Activated gamma-delta T cell treated with Interleukin-2 at 50 U/mL for 16 hours (primary cell): ENCODE results near the gene VTN.

Experiments used
- DNase-seq: peaks from one replicate; pipeline ENCODE4 v3.0.0-alpha.2; 2020

The VTN gene, protein sequence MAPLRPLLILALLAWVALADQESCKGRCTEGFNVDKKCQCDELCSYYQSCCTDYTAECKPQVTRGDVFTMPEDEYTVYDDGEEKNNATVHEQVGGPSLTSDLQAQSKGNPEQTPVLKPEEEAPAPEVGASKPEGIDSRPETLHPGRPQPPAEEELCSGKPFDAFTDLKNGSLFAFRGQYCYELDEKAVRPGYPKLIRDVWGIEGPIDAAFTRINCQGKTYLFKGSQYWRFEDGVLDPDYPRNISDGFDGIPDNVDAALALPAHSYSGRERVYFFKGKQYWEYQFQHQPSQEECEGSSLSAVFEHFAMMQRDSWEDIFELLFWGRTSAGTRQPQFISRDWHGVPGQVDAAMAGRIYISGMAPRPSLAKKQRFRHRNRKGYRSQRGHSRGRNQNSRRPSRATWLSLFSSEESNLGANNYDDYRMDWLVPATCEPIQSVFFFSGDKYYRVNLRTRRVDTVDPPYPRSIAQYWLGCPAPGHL

DNA sequence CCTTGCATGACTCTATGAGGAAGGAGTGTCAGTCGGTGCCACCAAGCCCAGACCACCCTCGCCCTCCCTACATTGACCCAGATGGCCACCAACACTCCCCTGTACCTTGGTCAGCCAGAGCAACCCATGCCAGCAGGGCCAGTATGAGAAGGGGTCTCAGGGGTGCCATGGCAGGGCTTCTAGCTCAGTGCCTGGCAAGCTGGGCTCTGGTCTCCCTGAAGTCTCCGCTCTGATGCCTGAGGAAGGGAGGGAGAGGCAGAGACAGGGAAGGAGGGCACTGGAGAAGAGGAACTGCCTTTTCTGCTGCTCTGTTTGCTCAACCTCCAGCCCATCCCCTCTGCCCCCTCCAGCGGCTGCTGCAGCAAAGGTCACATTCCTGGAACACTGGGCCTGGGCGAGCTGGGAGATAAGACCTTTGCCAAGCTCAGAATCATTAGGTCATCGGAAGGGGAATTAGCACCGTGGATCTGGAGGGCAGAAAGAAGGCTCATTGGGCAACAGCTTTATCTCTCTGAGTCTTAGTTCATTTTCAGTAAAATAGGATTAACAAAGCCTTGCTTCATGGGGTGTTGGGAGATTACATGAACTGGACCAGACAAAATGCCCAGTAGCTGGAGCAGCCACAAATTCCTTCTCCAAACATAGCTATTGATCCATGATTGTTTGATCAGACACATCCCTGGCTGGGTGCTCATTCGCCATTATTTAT is at the start of gene VTN:
Gene VTN, minus strand, starts transcription at position 273 of the 709 bp plus-strand sequence. Its CDS starts 104 bp downstream, at position 169.
- DNase-seq = no peak

DNA sequence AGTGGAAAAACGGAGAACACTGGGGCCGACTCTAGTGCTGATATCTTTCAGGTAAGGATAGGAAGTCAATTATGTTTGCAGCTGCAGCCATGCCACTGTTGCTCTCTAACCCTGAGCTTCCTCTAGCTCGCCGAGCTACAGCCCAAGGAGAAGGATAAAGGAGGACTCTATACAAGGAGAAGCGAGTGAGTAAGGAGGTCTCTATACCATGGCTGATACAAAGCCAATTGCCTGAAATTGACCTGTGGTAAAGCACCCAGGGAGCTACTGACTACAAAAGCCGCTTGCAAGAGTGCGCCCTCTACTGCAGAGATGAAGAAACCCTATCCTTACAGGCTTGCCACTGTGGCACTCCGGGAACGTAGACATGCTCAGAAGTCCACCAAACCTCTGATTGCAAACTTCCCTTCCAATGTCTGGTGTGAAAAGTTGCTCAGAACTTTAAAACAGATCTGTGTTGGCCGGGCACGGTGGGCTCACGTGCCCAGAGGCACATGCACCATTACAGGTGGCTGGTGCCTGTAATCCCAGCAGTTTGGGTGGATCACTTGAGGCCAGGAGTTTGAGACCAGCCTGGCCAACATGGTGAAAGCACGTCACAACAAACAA is 46.7 kb upstream of the VTN start:
- peak; percentile 50 for DNase-seq

DNA sequence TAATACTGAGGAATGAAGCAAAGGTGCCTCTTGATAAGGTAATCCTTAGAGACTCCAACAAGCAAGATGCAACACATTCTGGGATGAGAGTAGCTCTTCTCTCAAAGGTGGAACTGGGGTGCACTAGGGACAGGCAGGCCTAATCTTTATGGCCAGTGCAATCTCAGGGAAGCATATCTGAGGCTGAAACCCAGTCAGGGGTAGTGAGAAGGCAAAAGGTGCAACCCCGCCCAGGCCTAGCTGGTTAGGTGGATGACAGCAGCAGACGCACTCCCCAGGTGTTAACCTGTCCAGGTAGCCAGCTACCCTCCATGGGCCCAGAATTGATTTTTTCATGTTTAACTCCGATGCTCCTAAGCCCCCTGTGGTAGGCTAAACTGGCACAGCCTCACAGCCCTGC is 45.8 kb upstream of the VTN start:
- DNase-seq = no peak

DNA sequence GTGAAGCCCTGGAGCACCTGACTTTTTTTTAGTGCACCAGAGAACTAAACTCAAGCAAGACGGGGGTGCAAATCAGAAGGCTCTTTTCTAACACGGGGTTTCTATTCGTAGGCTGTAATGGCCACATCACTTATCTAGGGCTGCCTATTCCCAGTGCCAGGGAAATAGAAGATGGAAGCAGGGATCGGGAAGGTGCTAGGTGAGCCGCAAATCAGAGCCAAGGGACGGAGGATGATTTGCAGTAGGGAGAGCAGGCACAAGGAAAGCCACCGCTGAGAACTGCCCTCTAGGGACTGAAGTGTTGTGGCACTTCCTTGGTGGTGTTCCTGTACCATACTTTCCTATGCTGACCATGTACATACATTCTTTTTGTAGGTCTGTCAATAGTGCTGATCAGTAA is 43.7 kb upstream of the VTN start:
- DNase-seq = no peak

DNA sequence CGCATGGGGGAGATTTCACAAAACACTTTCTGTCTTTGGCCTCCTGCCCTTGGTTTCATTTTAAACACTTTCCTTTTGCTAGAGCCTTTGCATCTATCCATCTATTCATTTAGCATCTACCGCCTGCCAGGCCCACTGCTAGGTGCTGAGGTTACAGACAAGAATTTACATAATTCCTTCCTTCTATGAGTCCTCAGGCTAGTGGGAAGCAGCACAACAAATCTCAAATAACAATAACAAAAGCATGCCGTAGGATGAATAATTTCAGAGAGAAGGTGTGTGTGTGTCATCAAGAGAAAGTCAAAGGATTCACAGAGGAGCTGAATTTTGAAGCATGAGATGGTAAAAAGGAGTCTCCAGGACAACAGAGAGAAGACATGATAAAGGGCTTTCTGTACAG is 42.0 kb upstream of the VTN start:
- DNase-seq = no peak

DNA sequence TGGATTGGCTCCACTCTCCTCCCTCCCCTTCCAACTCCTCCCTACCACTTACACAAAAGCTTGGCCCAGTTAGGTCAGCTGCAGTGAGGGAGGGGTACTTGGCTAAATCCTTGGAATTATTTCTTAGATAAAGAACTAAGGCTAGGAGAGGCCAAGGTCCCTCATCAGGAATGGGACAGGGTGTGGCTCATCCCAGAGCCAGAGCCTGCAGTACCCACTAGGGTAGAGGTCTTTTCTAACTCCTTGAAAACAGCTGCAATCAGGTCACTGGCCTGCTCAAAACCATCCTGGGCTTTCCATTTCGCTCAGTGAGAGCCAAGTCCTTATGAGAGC is 37.8 kb upstream of the VTN start:
- no peak for DNase-seq

DNA sequence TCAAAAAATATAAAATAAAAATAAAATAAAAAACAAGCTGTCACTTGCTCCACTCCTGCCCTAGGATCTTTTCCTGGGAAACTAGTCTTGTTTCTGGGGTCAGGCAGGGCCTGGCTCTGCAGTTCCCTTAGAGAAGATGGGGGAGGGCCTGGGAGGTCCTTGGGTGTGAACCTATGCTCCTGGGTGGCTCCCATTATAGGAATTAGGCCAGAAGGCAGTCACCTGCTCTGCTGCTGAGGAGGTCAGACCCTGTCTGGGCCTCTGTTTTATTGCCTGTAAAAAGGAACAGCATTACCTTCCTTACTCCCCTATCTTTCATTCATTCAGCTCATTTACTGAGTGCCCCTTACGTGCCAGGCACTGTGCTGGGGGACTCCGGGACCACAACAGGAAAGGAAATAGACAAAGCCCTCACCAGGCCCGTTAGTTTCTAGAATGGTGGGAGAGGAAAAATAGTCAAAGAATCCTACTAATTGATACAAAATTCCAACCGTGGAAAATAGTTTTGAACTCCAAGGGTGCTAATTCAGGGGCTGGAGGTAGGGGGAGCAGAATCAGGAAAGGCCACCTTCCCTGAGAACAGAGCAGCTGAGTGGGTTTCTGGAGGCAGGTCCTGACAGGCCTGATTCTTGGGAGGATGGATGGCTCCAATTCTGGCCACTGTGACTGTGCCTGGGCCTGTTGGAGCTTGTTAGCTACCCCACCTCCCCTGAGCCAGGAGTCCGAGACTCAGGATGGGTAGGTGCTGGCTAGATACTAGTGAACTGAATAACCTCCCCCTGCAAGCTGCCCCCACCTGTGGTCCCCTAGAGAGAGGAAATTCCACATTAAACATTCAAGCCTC is 37.2 kb upstream of the VTN start:
- DNase-seq = no peak

DNA sequence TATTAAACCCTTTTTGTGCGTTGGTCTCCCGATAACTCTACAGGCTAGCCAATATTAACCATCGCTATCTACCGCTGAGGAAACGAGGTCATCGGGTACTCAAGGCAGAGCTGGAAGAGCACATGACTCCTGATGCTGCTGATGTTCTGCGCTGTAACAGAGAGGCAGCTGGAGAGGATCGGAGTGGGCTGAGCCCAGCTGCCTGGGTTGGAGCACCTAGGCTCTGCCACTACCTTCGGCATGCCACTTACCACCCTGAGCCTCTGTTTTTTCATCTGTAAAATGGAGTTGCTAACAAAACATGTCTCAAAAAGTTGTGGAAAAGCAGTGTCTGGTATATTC is 36.3 kb upstream of the VTN start:
- no peak for DNase-seq

DNA sequence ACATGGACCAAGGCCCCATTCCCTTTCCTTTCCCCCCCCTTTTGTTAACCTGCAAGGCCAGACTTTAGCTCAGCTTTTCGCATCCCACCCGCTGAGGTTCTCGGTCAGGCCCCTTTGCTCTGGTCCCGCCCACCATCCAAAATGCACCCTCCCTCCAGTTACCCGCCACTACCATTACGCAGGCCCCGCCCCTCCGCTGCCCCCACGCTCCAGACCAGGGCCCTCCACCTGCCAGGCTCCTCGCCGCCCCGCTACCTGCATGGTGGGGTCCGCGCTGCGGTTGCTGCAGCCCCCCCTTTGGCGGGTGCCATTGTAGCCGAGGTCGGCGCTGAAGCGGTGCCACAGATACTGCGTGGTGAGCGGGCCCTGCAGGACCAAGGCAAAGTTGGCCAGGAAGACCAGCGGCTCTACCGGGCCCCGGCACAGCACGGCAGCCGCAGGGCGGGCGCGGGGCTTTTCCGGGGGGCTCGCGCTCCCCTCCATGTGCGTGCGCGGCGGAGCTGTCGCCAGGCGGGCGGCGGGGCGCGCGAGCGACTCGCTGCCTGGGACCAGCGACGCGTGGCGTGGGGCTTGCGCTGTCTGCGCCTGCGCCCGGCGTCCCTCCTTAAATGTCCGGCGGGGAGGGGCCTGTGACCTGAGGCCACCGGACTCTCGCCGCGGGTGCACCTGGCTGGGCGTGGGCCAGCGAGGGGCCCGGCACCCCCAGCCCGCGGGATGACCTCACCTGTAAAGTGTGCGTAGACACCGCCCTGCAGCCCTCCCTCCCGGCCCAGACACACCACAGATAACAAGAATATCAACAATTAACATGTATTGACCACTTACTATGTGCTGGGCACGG is 35.7 kb upstream of the VTN start, which contains the start of gene SLC46A1:
Gene SLC46A1, minus strand, starts transcription at position 581 of the 841 bp plus-strand sequence. Its CDS starts 98 bp downstream, at position 483.
- DNase-seq = peak; percentile 34

DNA sequence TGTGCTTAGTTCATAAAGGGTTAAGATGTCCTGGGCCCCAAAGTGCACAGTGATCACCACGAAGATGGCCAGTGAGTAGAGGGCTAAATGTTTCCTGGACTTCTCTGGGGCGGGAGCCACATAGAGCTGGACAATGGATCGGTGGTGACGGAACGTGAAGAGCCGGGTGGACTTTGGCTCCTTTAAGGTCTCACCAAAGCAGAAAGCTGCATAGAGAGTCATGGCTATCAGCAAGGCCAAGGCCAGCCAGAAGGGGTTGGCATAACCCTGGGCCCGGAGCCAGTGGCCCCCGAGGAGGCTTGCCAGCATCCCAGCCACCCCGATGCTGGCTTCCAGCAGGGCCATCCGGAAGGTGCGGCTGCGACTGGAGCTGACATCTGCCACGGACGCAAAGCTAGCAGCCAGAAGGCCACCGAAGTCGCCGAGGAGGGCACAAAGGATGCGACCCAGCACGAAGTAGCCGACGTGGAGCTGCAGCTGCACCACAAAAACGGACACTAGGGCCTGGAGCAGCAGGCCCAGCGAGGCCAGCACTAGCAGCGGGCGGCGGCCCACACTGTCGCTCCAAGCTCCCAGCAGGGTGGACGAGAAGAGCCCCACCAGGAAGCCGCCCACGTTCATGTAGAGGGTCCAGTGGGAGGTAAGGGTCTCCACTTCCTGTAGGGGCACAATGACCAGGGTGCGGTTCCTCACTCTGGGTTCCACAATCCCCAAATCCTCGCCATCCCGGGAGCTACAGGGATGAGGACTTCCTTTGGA is 34.9 kb upstream of the VTN start:
- no peak for DNase-seq

DNA sequence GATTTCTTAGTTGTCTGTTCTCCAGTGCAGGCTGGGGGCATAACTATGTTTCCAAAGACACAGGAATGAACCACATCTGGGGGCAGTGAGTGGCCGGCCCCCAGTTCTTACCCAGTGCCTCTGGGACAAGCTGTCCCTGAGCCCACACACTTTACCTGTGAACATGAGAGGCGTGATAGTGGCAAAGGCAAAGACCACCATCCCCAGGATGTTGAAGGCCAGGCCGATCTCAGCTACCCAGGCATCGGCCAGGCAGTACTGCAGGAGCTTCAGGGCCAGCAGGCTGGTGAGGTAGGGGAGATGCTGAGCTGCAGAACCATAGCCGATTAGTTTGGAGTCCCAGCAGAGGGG is 34.3 kb upstream of the VTN start:
- no peak for DNase-seq

DNA sequence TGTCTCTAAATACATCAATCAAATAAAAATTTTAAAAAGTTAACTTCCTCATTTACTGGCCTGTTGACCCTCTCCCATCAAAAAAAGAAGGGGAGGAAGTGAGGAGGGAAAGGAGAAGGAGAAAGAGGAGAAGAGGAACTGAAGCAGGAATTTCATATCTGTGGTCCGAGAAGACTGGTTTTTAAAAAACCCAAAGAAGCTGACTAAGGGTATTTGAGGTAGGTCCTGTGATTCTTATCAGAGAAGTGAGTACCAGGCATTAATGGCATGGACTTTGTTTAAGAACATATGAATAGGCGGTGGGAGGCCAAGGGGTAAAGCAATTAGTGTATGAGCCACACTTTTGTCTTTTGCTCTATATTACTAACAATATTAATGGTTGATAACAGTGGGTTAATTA is 33.9 kb upstream of the VTN start:
- no peak for DNase-seq

DNA sequence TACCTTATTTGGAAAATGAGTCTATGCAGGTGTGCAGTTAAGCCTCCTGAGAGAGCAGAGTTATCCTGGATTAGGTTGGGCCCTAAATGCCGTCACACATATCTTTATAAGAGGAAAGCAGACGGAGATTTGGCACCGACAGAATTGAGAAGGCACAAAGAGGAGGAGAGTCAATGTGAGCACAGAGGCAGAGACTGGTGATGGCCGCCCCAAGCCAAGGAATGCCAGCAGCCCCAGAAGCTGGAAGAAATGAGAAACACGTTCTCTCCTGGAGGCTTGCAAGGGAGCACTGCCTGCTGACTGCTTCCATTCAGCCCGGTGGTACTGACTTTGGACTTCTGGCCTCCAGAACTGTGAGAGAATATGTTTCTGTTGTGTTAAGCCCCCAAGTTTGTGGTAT is 32.7 kb upstream of the VTN start:
- no peak for DNase-seq

DNA sequence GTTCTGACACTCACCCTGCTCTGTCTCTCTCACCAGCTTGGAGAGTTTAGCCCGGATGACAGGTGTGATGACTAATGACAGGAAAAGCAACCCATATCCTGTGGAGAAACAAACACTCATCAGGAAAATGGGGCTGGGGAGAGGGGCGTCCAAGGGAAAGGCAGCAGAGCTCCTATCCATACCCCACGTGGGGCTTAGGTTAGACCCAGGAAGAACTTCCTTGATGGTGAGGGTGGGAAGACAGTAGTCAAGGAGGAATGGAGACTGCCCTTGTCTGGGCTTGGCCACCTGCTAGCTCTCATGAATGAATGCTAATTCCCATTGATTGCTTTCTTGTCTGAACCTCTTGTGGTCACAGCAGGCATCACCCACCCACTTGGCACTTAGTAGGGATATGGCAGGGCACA is 32.1 kb upstream of the VTN start:
- no peak for DNase-seq

- DNase-seq = no peak
Measured at GRCh38 chr17:28399808-28400207, 29.7 kb upstream of the VTN start.

GRCh38 chr17:28398280-28398981 is 28.3 kb upstream of the VTN start:
- DNase-seq = no peak

GRCh38 chr17:28397687-28398279 is 27.7 kb upstream of the VTN start:
- DNase-seq = no peak

DNA sequence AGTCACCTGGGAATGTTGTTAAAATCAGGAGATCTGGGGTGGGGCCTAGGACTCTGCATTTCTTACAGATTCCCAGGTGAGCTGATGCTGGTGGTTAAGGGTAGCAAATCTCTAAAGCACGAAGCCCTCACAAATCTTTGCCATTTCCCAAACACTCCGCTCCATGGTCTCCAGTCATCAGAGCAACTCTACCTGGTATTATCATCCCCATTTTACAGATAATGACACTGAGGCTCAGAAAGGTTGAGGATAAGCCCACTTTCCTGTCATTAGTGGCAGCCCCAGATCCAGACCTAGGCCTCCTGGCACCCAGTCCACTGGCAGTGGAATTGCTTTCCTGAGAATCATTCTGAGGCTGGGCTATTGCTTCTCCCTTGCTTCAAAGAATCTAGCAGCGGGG is 27.2 kb upstream of the VTN start:
- DNase-seq = no peak

DNA sequence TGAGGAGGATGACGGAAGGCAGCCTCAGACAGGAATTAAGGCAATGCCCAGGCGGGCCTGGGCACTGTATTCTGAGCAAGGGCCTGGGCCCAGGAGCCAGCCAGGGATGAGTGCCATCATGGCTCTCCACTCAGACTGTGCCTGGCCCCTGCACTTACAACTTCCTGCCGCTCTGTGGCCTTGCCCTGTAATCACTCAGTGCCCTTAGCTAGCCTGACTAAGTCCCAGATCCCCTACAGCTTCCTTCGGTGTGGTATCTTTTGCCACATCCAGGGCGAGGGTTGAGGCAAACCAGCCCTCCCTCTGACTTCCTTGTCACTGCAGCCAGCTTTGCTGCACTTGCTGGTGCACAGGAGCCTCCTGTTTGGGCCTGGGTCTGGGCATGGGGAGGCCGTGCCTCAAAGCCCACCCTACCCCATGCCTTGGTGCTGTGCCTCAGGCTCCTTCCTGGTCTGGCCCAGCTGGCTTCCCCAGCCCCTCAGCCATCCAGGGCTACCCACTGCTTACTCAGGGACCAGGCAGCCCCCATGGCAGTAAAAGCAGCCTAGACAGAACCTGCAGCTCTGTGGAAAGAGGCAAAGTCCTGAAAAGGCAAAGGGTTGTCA is 26.6 kb upstream of the VTN start:
- no peak for DNase-seq

DNA sequence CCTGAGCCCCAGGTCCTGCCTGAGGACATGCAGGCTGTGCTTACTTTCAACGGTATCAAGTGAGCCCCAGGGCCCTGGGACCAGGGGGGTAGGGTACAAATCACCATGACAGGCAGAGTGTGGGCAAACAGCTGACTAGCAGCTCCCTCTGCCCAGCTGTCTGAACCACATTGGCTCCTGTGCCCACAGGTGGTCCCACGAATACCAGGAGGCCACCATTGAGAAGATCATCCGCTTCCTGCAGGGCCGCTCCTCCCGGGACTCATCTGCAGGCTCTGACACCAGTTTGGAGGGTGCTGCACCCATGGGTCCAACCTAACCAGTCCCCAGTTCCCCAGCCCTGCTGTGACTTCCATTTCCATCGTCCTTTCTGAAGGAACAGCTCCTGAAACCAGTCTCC is 25.9 kb upstream of the VTN start:
- DNase-seq = no peak
